SK-N-MC (cell line): ENCODE measurements around the gene HACE1.

Experiments
- EZH2 ChIP-seq: fragments of 200-600 bp; sonication (generic); IDR thresholded peaks from one replicate; pipeline ENCODE4 v1.6.1; 2017; ENCODE audit warnings: antibody characterized with exemption
- POLR2AphosphoS5 ChIP-seq: IDR thresholded peaks from 2 replicates; pipeline ENCODE4 v1.6.1; 2012; ENCODE audit warnings: mild to moderate bottlenecking, low read depth, low read length, borderline replicate concordance

DNA sequence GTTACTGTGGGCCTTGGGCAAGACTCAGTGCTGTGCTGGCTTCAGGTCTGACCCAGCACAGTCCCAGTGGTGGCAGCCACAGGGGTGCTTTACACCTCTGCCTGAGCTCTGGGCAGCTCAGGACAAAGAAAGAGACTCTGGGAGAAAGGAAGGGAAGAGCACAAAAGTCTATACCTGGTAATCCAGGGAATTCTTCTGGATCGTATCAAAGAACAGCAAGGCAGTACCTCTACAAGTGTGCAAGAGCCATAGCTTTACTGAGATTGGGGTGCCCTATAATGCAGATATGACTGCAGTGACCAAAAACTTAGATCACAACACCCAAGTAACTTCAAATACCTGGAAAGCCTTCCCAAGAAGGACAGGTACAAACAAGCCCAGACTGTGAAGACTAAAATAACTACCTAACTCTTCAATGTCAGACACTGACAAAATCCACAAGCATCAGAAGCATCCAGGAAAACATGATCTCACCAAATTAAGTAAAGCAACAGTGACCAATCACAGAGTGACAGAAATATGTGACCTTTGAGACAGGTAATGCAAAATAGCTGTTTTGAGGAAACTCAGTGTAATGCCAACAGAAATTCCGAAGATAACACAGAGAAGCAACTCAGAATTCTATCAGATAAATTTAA lies 49.3 kb upstream of the HACE1 start:
- TF ChIP-seq EZH2 (no peak), POLR2AphosphoS5 (no peak)
